IPS DF 6.9 (cell line): ENCODE results near the gene KRTAP19-7.

ENCODE experiments used
- DNase-seq: peaks from one replicate; pipeline ENCODE4 v3.0.0-alpha.2; 2013; ENCODE audit warnings: low read depth, low spot score
- H3K27ac ChIP-seq: one replicate; pipeline ENCODE4 v1.5.1; 2013; ENCODE audit warnings: low read length, control low read depth
- H3K27me3 ChIP-seq: 2 replicates; pipeline ENCODE4 v1.6.1; 2013; ENCODE audit warnings: mild to moderate bottlenecking, low read length; ENCODE audit not compliant: control insufficient read depth, insufficient read depth
- H3K36me3 ChIP-seq: 2 replicates; pipeline ENCODE4 v1.6.1; 2013; ENCODE audit warnings: low read length; ENCODE audit not compliant: control insufficient read depth, insufficient read depth
- H3K4me1 ChIP-seq: 2 replicates; pipeline ENCODE4 v1.6.1; 2013; ENCODE audit warnings: low read length; ENCODE audit not compliant: control insufficient read depth, insufficient read depth
- H3K4me3 ChIP-seq: 2 replicates; pipeline ENCODE4 v1.5.1; 2013; ENCODE audit warnings: mild to moderate bottlenecking, low read length
- H3K9me3 ChIP-seq: 2 replicates; pipeline ENCODE4 v1.6.1; 2013; ENCODE audit warnings: low read length, inconsistent platforms; ENCODE audit not compliant: control insufficient read depth, insufficient read depth
- WGBS: extraction: QIAGEN DNeasy Blood & Tissue Kit; methylation state at CpG from one replicate; pipeline ENCODE4 v1.1.7; 2013; ENCODE audit warnings: mixed read lengths, missing lambda C conversion rate; ENCODE audit not compliant: insufficient read length, insufficient coverage; 5-methylcytosine and 5-hydroxymethylcytosine counted together

KRTAP19-7 gene

DNA sequence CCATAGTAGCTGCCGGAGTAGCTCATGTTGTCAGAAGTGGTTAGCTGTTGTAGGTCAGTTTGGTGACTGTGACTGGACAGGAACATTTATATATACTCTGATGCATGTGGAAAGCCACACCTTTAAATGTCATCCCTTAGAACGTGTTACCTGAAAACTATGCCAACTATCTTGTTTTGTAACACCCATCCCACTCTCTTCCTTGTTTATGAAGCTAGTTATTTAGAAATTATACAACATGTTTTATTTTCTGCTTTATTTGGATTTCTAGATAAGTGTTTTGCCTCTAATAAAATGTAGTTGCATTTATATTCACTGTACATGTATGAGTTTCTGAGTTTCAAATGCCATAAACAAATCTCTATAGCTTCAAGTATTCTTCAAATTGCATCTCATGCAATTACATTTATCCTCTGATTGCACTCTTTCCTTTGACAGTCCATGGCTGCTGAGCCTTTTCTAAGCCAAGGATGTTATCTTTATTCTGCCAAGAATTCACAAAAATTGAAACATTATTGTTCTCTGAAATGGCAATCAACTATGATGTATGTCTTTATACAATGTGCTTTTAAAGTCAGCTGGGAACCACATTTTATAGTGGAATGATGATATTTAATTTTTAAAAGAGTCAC, at the start of gene KRTAP19-7:
Gene KRTAP19-7, minus strand, starts transcription at position 51 of the 632 bp plus-strand sequence. Its CDS starts 25 bp downstream, at position 26.
- Histone ChIP-seq H3K4me3 (no peak within 1 kb of the TSS), H3K36me3 (no peaks in the 10 kb centered on the region), H3K27ac (no peak within 1 kb of the TSS), H3K27me3 (no peaks in the 10 kb centered on the region), H3K9me3 (peaks cover 8% of the 10 kb centered on the region), H3K4me1 (no peaks in the 10 kb centered on the region; the same call in 1 of the 2 replicates)
- DNase-seq: no peak
- WGBS: no CpG with 5 or more reads among the region's 2 CpGs

- peaks cover 11% of the 10 kb centered on the region for H3K9me3 ChIP-seq
- H3K4me1 ChIP-seq: no peaks in the 10 kb centered on the region
- DNase-seq: no peak
- WGBS: no CpG with 5 or more reads among the region's 2 CpGs
- no peaks in the 10 kb centered on the region for H3K27me3 ChIP-seq
- H3K4me3 ChIP-seq: no peak overlapping the region
- no peaks in the 10 kb centered on the region for H3K36me3 ChIP-seq
- H3K27ac ChIP-seq: no peak overlapping the region
Measured at GRCh38 chr21:30605968-30606367, 44.9 kb upstream of the KRTAP19-7 start.

DNA sequence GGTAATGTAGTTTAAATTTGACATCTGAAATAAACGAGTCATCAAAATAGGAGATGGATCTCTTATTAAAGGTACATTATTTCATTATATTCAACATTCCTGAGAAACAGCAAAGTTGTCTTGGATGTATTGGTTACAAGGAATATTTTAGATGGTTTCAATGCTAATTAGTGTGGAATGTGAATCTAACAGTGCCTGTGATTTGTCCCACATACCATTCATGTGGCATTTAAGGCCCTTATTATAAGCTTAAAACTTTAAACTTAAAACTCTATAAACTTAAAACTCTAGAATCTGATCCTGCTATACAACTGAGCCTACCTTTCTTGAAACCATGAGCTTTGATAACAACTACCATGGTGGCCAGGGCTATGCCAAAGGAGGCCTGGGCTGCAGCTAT, 39.7 kb upstream of the KRTAP19-7 start, which contains the start of gene KRTAP22-1:
Gene KRTAP22-1, plus strand, starts transcription at position 301 of the 400 bp plus-strand sequence.
- no peak for DNase-seq
- Histone ChIP-seq H3K4me3 (no peak within 1 kb of the TSS), H3K9me3 (peaks cover 8% of the 10 kb centered on the region), H3K36me3 (no peaks in the 10 kb centered on the region), H3K4me1 (no peaks in the 10 kb centered on the region), H3K27ac (no peak within 1 kb of the TSS), H3K27me3 (no peaks in the 10 kb centered on the region)
- no CpG with 5 or more reads among the region's 1 CpG for WGBS

DNA sequence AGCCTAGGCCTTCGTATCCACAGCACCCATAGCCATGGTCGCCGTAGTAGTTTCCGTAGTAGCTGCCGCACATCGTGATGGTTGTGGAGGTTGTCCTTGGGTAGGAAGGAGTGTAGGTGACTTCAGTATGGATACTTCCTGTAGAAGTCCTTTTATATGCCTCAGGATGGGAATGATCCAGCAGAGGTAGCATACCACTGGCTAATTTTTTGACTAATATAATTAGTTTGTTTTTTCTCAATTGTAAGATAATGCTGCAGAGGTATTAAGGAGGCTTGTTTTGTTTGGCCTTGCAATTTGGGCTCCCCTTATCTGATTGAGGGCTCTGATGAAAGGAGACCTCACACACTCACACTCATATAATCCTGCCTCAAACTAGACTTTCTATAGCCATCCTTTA, 37.7 kb upstream of the KRTAP19-7 start, which contains the start of gene KRTAP6-2:
Gene KRTAP6-2, minus strand, starts transcription at position 101 of the 400 bp plus-strand sequence. Its CDS starts 28 bp downstream, at position 73.
- Histone ChIP-seq H3K36me3 (no peaks in the 10 kb centered on the region), H3K27ac (no peak within 1 kb of the TSS), H3K9me3 (peaks cover 9% of the 10 kb centered on the region), H3K27me3 (no peaks in the 10 kb centered on the region), H3K4me3 (no peak within 1 kb of the TSS), H3K4me1 (no peaks in the 10 kb centered on the region)
- no CpG with 5 or more reads among the region's 6 CpGs for WGBS
- no peak for DNase-seq

GRCh38 chr21:30592140-30592539, 31.0 kb upstream of the KRTAP19-7 start, which contains the start of gene KRTAP6-3:
TSS of gene KRTAP6-3 (plus strand) at chr21:30592440. CDS start at chr21:30592446, 6 bp downstream.
- no peaks in the 10 kb centered on the region for H3K4me1 ChIP-seq
- peaks cover 4% of the 10 kb centered on the region for H3K9me3 ChIP-seq
- no peak within 1 kb of the TSS for H3K4me3 ChIP-seq
- H3K27me3 ChIP-seq: no peaks in the 10 kb centered on the region
- H3K27ac ChIP-seq: no peak within 1 kb of the TSS
- no peak for DNase-seq
- WGBS: no CpG with 5 or more reads among the region's 4 CpGs
- no peaks in the 10 kb centered on the region for H3K36me3 ChIP-seq

- no peak for DNase-seq
- H3K4me3 ChIP-seq: no peak within 1 kb of the TSS
- peaks cover 4% of the 10 kb centered on the region for H3K9me3 ChIP-seq
- no peaks in the 10 kb centered on the region for H3K4me1 ChIP-seq
- H3K27me3 ChIP-seq: no peaks in the 10 kb centered on the region
- H3K27ac ChIP-seq: no peak within 1 kb of the TSS
- H3K36me3 ChIP-seq: no peaks in the 10 kb centered on the region
Measured at GRCh38 chr21:30590297-30590696, 29.2 kb upstream of the KRTAP19-7 start, which contains the start of gene KRTAP22-2. TSS of gene KRTAP22-2 (minus strand) at chr21:30590397.

DNA sequence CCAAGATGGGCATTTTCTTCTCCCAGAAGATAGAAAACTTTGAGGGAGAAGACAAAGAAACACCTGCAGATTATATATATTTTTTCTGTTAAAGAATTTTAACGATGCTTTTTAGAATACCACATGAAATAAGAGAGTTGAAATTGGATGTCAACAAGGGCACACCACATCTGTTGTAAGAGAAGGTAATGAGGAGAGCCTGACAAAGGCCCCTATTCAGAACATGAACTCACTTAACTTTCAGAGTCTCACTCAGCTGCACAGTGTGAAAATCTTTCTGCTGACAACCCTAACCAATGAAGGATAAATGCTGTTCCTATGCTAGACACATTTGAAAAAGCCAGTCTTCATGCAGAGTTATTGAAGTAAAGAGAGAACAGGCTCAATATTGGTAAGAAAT, 21.8 kb upstream of the KRTAP19-7 start:
- no peaks in the 10 kb centered on the region for H3K36me3 ChIP-seq
- H3K4me3 ChIP-seq: no peak overlapping the region
- no peak for DNase-seq
- peaks cover 6% of the 10 kb centered on the region for H3K9me3 ChIP-seq
- H3K27ac ChIP-seq: no peak overlapping the region
- no peaks in the 10 kb centered on the region for H3K4me1 ChIP-seq
- no CpG with 5 or more reads among the region's 1 CpG for WGBS
- no peaks in the 10 kb centered on the region for H3K27me3 ChIP-seq

DNA sequence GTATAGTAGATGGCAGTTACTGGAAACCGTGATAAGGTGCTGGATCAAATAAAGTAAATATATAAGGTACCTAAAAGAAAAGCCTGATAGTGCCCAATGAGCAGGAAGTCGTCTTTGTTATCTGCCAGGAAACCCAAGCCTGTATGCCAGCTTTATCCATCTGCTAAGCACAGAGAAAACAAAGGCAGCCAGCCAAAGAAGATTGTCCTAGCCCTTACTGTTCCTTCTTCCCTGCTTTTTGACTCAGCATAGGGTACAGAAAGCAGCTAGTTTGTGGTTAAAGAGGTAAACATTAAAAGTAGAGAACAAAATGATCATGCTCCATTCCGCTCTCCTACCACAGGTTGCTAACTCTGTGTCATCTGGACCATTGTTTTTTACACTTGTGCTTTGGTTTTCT, 19.0 kb upstream of the KRTAP19-7 start:
- no peak overlapping the region for H3K4me3 ChIP-seq
- WGBS: no CpG with 5 or more reads among the region's 3 CpGs

DNA sequence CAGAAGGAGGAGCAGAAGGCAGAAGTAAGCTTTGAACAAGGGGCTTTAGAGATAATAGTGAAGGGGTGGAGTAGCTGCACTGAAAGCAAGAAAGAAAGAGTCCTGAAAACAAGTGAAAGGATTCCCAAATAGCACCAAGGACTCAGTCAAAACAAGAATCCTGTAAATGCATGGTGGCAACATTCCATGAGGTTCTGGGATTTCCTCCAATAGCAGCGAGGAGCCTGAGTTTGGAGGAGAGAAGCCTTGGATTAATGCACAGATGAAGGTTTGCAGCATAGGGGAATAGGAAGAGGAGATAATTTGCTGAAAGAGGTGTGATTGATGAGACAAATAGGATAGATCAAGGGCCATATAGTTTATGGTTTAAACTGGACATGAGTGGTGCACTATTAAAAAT, 18.2 kb upstream of the KRTAP19-7 start:
- Histone ChIP-seq H3K4me1 (no peaks in the 10 kb centered on the region), H3K9me3 (peaks cover 6% of the 10 kb centered on the region), H3K36me3 (no peaks in the 10 kb centered on the region), H3K27me3 (no peaks in the 10 kb centered on the region), H3K27ac (no peak overlapping the region), H3K4me3 (no peak overlapping the region)
- DNase-seq: no peak
- no CpG with 5 or more reads among the region's 1 CpG for WGBS

More for the DNA sequence above, 19.0 kb upstream of the KRTAP19-7 start:
- Histone ChIP-seq H3K27me3 (no peaks in the 10 kb centered on the region), H3K4me1 (no peaks in the 10 kb centered on the region), H3K9me3 (peaks cover 6% of the 10 kb centered on the region), H3K36me3 (no peaks in the 10 kb centered on the region), H3K27ac (no peak overlapping the region)
- DNase-seq: no peak

DNA sequence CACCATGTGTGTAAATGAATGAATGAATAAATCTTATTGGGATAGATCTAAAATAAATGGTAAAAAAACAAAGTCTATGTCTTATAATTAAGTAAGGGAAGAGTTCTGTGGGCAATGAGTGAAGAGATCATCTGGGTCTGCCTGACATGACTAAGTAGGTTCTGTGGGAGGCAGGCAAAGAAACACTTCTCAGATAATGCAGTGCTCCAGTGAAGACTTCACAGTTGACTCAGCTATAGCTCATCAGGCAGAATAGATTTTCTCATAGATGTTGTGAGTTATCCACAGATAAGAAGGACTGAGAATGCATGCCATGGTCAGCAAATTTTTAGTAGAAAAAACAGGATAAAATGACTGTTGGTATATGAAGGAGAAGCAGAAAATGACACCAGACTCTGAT, 16.7 kb upstream of the KRTAP19-7 start:
- Histone ChIP-seq H3K4me1 (no peaks in the 10 kb centered on the region), H3K36me3 (no peaks in the 10 kb centered on the region), H3K27me3 (no peaks in the 10 kb centered on the region), H3K9me3 (peaks cover 5% of the 10 kb centered on the region), H3K27ac (no peak overlapping the region), H3K4me3 (no peak overlapping the region)
- DNase-seq: no peak

- Histone ChIP-seq H3K36me3 (no peaks in the 10 kb centered on the region), H3K9me3 (peaks cover 2% of the 10 kb centered on the region), H3K27me3 (no peaks in the 10 kb centered on the region), H3K4me3 (no peak overlapping the region), H3K4me1 (no peaks in the 10 kb centered on the region; the same call in 1 of the 2 replicates), H3K27ac (no peak overlapping the region)
- no peak for DNase-seq
Measured at GRCh38 chr21:30567617-30568016, 6.5 kb upstream of the KRTAP19-7 start.
